OCI-LY7 (cell line): ENCODE measurements around the gene MRTFB.

ENCODE experiments used
- CTCF ChIP-seq: fragments of 200-600 bp; sonication (generic); conservative IDR thresholded peaks from 2 replicates; pipeline ENCODE4 v1.5.1; 2014; ENCODE audit warnings: mild to moderate bottlenecking, antibody characterized with exemption, low read length, moderate library complexity, mixed read lengths
- EZH2phosphoT487 ChIP-seq: fragments of 200-600 bp; sonication (generic); IDR thresholded peaks from 2 replicates; pipeline ENCODE4 v1.6.1; 2018; ENCODE audit warnings: low read depth, borderline replicate concordance, mild to moderate bottlenecking, mixed run types, antibody characterized with exemption, low read length, moderate library complexity, mixed read lengths

DNA sequence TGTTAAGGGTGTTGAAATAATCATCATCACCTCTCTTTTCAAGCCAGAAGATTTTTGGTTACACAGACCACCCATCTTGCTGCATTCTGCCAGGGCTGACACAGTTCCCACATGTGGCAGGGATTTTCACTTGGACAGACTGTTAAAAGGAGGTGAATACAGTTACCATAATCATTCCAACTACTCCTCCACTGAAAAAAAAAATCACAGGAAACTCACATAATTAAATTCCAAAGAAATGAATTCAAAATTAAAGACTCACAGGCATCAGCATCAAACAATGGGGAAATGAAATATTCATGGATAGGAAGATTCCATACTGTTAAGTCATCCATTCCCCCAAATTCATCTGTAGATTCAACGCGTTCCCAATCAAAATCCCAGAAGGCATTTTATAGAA, 209.4 kb downstream of the MRTFB start:
- no peak for TF ChIP-seq CTCF
- TF ChIP-seq EZH2phosphoT487: no peak
